Ecto neural progenitor cell (in vitro differentiated cells): ENCODE data around the gene ANK3.

Experiments
- DNase-seq: peaks from one replicate; pipeline ENCODE4 v3.0.0-alpha.2; 2018; ENCODE audit warnings: low spot score

The ANK3 gene

GRCh38 chr10:60029475-60029874 lies 360.2 kb downstream of the ANK3 start:
- DNase-seq, result no peak

GRCh38 chr10:60028081-60028480 lies 361.6 kb downstream of the ANK3 start:
- no peak for DNase-seq

GRCh38 chr10:60025279-60025678 lies 364.4 kb downstream of the ANK3 start:
- DNase-seq, result no peak

GRCh38 chr10:60024506-60024905 lies 365.2 kb downstream of the ANK3 start:
- DNase-seq, result no peak

- no peak for DNase-seq
These were observed 366.4 kb downstream of the ANK3 start for GRCh38 chr10:60023155-60023877.

- DNase-seq, result no peak
These were observed 368.3 kb downstream of the ANK3 start for GRCh38 chr10:60021361-60021760.

- DNase-seq, result no peak
These were observed 372.9 kb downstream of the ANK3 start for GRCh38 chr10:60016794-60017193.

GRCh38 chr10:60009710-60010383 lies 379.8 kb downstream of the ANK3 start:
- DNase-seq, result no peak

GRCh38 chr10:60009276-60009675 lies 380.4 kb downstream of the ANK3 start:
- DNase-seq, result no peak

- DNase-seq, result no peak
These were observed 380.9 kb downstream of the ANK3 start for GRCh38 chr10:60008816-60009215.

- DNase-seq, result no peak
These were observed 383.6 kb downstream of the ANK3 start for GRCh38 chr10:60006062-60006461.

GRCh38 chr10:60003651-60004523 lies 385.8 kb downstream of the ANK3 start:
- no peak for DNase-seq

GRCh38 chr10:60000747-60001146 lies 388.9 kb downstream of the ANK3 start:
- DNase-seq, result no peak

GRCh38 chr10:59997827-59998525 lies 391.7 kb downstream of the ANK3 start:
- no peak for DNase-seq

GRCh38 chr10:59995862-59996261 lies 393.8 kb downstream of the ANK3 start:
- DNase-seq, result no peak

GRCh38 chr10:59993931-59994330 lies 395.7 kb downstream of the ANK3 start:
- DNase-seq, result no peak

GRCh38 chr10:59991661-59992060 lies 398.0 kb downstream of the ANK3 start:
- no peak for DNase-seq

- DNase-seq, result no peak
These were observed 398.6 kb downstream of the ANK3 start for GRCh38 chr10:59991117-59991516.

- no peak for DNase-seq
These were observed 404.0 kb downstream of the ANK3 start for GRCh38 chr10:59985639-59986038.

GRCh38 chr10:59984415-59984814 lies 405.3 kb downstream of the ANK3 start:
- no peak for DNase-seq

GRCh38 chr10:59980356-59980755 lies 409.3 kb downstream of the ANK3 start:
- DNase-seq, result no peak

GRCh38 chr10:59977486-59977885 lies 412.2 kb downstream of the ANK3 start:
- no peak for DNase-seq
